ENCODE results near the gene ALPL.

DNA sequence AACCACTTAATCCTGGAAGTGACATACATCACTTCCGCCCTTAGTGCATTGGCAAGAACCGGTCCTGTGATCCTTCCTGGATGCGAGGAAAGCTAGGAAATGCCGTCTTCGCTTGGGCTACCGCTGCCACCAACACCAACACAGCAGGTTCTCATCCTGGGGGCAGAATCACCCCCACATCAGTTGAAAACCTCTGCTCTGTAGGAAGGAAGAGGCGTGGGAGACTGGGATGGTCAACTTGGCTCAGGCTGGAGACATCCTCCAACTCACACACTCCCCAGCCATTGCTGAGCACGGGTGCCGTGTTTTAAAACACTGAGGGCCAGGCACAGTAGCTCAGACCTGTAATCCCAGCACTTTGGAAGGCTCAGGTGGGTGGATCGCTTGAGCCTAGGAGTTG lies 74.9 kb downstream of the ALPL start:
- TF ChIP-seq, protein P1, sequence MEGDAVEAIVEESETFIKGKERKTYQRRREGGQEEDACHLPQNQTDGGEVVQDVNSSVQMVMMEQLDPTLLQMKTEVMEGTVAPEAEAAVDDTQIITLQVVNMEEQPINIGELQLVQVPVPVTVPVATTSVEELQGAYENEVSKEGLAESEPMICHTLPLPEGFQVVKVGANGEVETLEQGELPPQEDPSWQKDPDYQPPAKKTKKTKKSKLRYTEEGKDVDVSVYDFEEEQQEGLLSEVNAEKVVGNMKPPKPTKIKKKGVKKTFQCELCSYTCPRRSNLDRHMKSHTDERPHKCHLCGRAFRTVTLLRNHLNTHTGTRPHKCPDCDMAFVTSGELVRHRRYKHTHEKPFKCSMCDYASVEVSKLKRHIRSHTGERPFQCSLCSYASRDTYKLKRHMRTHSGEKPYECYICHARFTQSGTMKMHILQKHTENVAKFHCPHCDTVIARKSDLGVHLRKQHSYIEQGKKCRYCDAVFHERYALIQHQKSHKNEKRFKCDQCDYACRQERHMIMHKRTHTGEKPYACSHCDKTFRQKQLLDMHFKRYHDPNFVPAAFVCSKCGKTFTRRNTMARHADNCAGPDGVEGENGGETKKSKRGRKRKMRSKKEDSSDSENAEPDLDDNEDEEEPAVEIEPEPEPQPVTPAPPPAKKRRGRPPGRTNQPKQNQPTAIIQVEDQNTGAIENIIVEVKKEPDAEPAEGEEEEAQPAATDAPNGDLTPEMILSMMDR (IDR thresholded peaks at IDR 0.05; ENCODE audit: poor library complexity, severe bottlenecking), result no peak
- no peak for TF ChIP-seq EP300 (conservative IDR thresholded peaks at IDR 0.05; ENCODE audit: poor library complexity, severe bottlenecking)
- TF ChIP-seq MXI1 (conservative IDR thresholded peaks at IDR 0.05; ENCODE audit: poor library complexity, severe bottlenecking), result no peak
- no peak for TF ChIP-seq TAF1 (IDR thresholded peaks at IDR 0.05; ENCODE audit: low read depth)
- TF ChIP-seq, protein P2, sequence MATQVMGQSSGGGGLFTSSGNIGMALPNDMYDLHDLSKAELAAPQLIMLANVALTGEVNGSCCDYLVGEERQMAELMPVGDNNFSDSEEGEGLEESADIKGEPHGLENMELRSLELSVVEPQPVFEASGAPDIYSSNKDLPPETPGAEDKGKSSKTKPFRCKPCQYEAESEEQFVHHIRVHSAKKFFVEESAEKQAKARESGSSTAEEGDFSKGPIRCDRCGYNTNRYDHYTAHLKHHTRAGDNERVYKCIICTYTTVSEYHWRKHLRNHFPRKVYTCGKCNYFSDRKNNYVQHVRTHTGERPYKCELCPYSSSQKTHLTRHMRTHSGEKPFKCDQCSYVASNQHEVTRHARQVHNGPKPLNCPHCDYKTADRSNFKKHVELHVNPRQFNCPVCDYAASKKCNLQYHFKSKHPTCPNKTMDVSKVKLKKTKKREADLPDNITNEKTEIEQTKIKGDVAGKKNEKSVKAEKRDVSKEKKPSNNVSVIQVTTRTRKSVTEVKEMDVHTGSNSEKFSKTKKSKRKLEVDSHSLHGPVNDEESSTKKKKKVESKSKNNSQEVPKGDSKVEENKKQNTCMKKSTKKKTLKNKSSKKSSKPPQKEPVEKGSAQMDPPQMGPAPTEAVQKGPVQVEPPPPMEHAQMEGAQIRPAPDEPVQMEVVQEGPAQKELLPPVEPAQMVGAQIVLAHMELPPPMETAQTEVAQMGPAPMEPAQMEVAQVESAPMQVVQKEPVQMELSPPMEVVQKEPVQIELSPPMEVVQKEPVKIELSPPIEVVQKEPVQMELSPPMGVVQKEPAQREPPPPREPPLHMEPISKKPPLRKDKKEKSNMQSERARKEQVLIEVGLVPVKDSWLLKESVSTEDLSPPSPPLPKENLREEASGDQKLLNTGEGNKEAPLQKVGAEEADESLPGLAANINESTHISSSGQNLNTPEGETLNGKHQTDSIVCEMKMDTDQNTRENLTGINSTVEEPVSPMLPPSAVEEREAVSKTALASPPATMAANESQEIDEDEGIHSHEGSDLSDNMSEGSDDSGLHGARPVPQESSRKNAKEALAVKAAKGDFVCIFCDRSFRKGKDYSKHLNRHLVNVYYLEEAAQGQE (IDR thresholded peaks at IDR 0.05; ENCODE audit: borderline replicate concordance), result no peak
- TF ChIP-seq EZH2 (IDR thresholded peaks at IDR 0.05; ENCODE audit: borderline replicate concordance, insufficient read depth, low read length, poor library complexity, severe bottlenecking), result no peak
- no peak for TF ChIP-seq RAD21 (conservative IDR thresholded peaks at IDR 0.05)
- TF ChIP-seq POLR2AphosphoS5 (IDR thresholded peaks at IDR 0.05), result no peak

All from neural cell (in vitro differentiated cells).